GM12878 (cell line): Measurements from ENCODE around the gene PI4KB. TPM values are rescaled to one million over a fixed set of nuclear protein-coding genes. Genes with fewer than 3 reads are reported as not detected.

ENCODE experiments used
- ATAC-seq: fragments of 200-7000 bp; cut with Tn5 transposase; 3 replicates; pipeline ENCODE4 v1.9.1; 2020; ENCODE audit warnings: mild to moderate bottlenecking, moderate library complexity
- BruUV-seq: library from RNA; stranded (reverse); fragments of 400-500 nt; replicated peaks from 2 replicates; lab custom pipeline; 2021; lab: Mats Ljungman, UMichigan
- CTCF ChIA-PET: fragments of 300-600 bp; sonication (Branson Sonifier 250); formaldehyde crosslinking; extraction: SDS; loops from one replicate; lab custom pipeline; 2021; ENCODE audit warnings: inconsistent platforms; lab: Yijun Ruan, JAX
- POLR2A ChIA-PET: fragments of 350-600 bp; formaldehyde crosslinking; extraction: SDS; loops from one replicate; lab custom pipeline; 2021; ENCODE audit warnings: inconsistent platforms; lab: Charles Lee
- RAD21 ChIA-PET: fragments of 300-600 bp; sonication (Branson Sonifier 250); formaldehyde crosslinking; loops from one replicate; lab custom pipeline; 2023; ENCODE audit warnings: antibody characterized with exemption; ENCODE audit not compliant: unreplicated experiment; lab: Charles Lee
- SMC1A ChIA-PET: fragments of 300-600 bp; sonication (Branson Sonifier 250); formaldehyde crosslinking; loops from one replicate; lab custom pipeline; 2023; ENCODE audit not compliant: unreplicated experiment, uncharacterized antibody; lab: Charles Lee
- DNase-seq: peaks from one replicate; pipeline ENCODE4 v3.0.0-alpha.2; 2011; ENCODE audit warnings: low read depth, low spot score
- FAIRE-seq: peaks from 3 replicates; lab custom pipeline; 2011; peaks lifted over from hg19 to GRCh38; lab: Jason Lieb, UNC
- H2AFZ ChIP-seq: 2 replicates; pipeline ENCODE4 v1.6.0; 2011; ENCODE audit warnings: low read depth, low read length, control low read depth; ENCODE audit not compliant: control insufficient read depth
- H3K27ac ChIP-seq: 2 replicates; pipeline ENCODE4 v1.5.1; 2011; ENCODE audit warnings: control low read depth; ENCODE audit not compliant: control insufficient read depth, insufficient read depth
- H3K27me3 ChIP-seq, 2 experiments: replicated peaks in 1 of 2; 2 replicates each; pipeline versions ENCODE4 v1.6.0 to v1.6.1; 2011; ENCODE audit warnings: low read length in 1 of 2; ENCODE audit not compliant: control insufficient read depth in 2 of 2, insufficient read depth in 2 of 2
- H3K36me3 ChIP-seq, 2 experiments: 2 replicates each; pipeline ENCODE4 v1.5.1; 2011; ENCODE audit warnings: low read length in 1 of 2; ENCODE audit not compliant: control insufficient read depth in 2 of 2, insufficient read depth in 2 of 2
- H3K4me1 ChIP-seq: 2 replicates; pipeline ENCODE4 v1.6.1; 2011; ENCODE audit warnings: mild to moderate bottlenecking, low read length, moderate library complexity, mixed read lengths; ENCODE audit not compliant: control insufficient read depth, insufficient read depth
- H3K4me2 ChIP-seq: 2 replicates; pipeline ENCODE4 v1.6.0; 2011; ENCODE audit warnings: control low read depth; ENCODE audit not compliant: control insufficient read depth, insufficient read depth
- H3K4me3 ChIP-seq: fragments of 200-600 bp; sonication (generic); 2 replicates; pipeline ENCODE4 v1.5.1; 2016
- H3K79me2 ChIP-seq: 2 replicates; pipeline ENCODE4 v1.6.0; 2011; ENCODE audit warnings: low read length; ENCODE audit not compliant: control insufficient read depth, insufficient read depth
- H3K9ac ChIP-seq: 2 replicates; pipeline ENCODE4 v1.8.0; 2011; ENCODE audit warnings: low read length, control low read depth, mixed read lengths; ENCODE audit not compliant: control insufficient read depth, insufficient read depth
- H3K9me3 ChIP-seq: replicated peaks from 3 replicates; pipeline ENCODE4 v1.5.1; 2011; ENCODE audit warnings: mild to moderate bottlenecking, low read length; ENCODE audit not compliant: control insufficient read depth, insufficient read depth
- H4K20me1 ChIP-seq: 2 replicates; pipeline ENCODE4 v1.6.0; 2011; ENCODE audit not compliant: control insufficient read depth, insufficient read depth
- ATF7 ChIP-seq: fragments of 450-650 bp; IDR thresholded peaks from 2 replicates; pipeline ENCODE4 v1.6.1; 2016; ENCODE audit warnings: low read depth, mild to moderate bottlenecking
- CHD4 ChIP-seq: fragments of 200-600 bp; sonication (generic); IDR thresholded peaks from 2 replicates; pipeline ENCODE4 v1.6.1; 2016; ENCODE audit warnings: mild to moderate bottlenecking
- ESRRA ChIP-seq: IDR thresholded peaks from 2 replicates; pipeline ENCODE4 v1.6.1; 2012; ENCODE audit warnings: mild to moderate bottlenecking, low read length, improper control_type of control experiment
- GABPA ChIP-seq: IDR thresholded peaks from 2 replicates; pipeline ENCODE4 v1.6.1; 2014; ENCODE audit warnings: antibody characterized with exemption, low read depth, mild to moderate bottlenecking, inconsistent platforms
- MEF2A ChIP-seq: IDR thresholded peaks from 2 replicates; pipeline ENCODE4 v1.6.1; 2011; ENCODE audit warnings: low read depth, mild to moderate bottlenecking, low read length, moderate library complexity; ENCODE audit not compliant: insufficient read depth
- NFYB ChIP-seq: IDR thresholded peaks from 2 replicates; pipeline ENCODE4 v1.6.1; 2011; ENCODE audit warnings: low read depth, mild to moderate bottlenecking, low read length, improper control_type of control experiment, moderate library complexity; ENCODE audit not compliant: insufficient read depth
- POLR2A ChIP-seq: IDR thresholded peaks from 2 replicates; pipeline ENCODE4 v1.6.1; 2011; ENCODE audit warnings: low read depth, mild to moderate bottlenecking, low read length
- POLR2AphosphoS5 ChIP-seq: IDR thresholded peaks from 2 replicates; pipeline ENCODE4 v1.6.1; 2011; ENCODE audit warnings: mild to moderate bottlenecking, low read length, inconsistent platforms
- SIX5 ChIP-seq: IDR thresholded peaks from 2 replicates; pipeline ENCODE4 v1.6.1; 2011; ENCODE audit warnings: mild to moderate bottlenecking, low read depth, low read length, moderate library complexity; ENCODE audit not compliant: severe bottlenecking
- SMC3 ChIP-seq: IDR thresholded peaks from 2 replicates; pipeline ENCODE4 v1.6.1; 2011; ENCODE audit warnings: low read length, improper control_type of control experiment, borderline replicate concordance
- SREBF2 ChIP-seq: IDR thresholded peaks from 2 replicates; pipeline ENCODE4 v1.6.1; 2012; ENCODE audit warnings: mild to moderate bottlenecking, low read length
- TARDBP ChIP-seq: IDR thresholded peaks from 2 replicates; pipeline ENCODE4 v1.6.1; 2016; ENCODE audit warnings: borderline replicate concordance
- ZBED1 ChIP-seq: IDR thresholded peaks from 2 replicates; pipeline ENCODE4 v1.6.1; 2016; ENCODE audit warnings: borderline replicate concordance
- ZSCAN29 ChIP-seq: fragments of 450-650 bp; IDR thresholded peaks from 2 replicates; pipeline ENCODE4 v1.6.1; 2017; ENCODE audit warnings: mild to moderate bottlenecking, moderate library complexity
- WGBS: methylation state at CpG from one replicate; pipeline ENCODE4 v1.1.6; 2016; ENCODE audit warnings: low lambda C conversion rate; ENCODE audit not compliant: insufficient replicate concordance, insufficient coverage; ENCODE audit errors: missing lambda C conversion rate; 5-methylcytosine and 5-hydroxymethylcytosine counted together
- in situ Hi-C: fragments of 300-500 bp; cut with MboI; formaldehyde crosslinking; loops from 9 replicates; pipeline ENCODE4 v1.14.3; 2018; ENCODE audit warnings: mixed read lengths
- intact Hi-C: fragments of 100-400 bp; cut with micrococcal nuclease; formaldehyde crosslinking; loops from one replicate; pipeline ENCODE4 v1.14.2; 2022; ENCODE audit not compliant: unreplicated experiment
- polyA plus RNA-seq, 11 experiments: library from polyadenylated mRNA; depleted of rRNA in 4 of 11; unstranded in 6 of 11; stranded (reverse) in 5 of 11; fragments of >200 nt; fragmentation: Nextera tagmentation in 4 of 11; fragmentation: Illumina TruSeq in 1 of 11; extraction: Ambion mirVana in 4 of 11; extraction: Trizol in 1 of 11; gene quantifications; 1 replicate in 1 of 11; 2 replicates in 10 of 11; pipeline versions ENCODE4 v1.2.1 to v1.2.3, GENCODE V29; 2011 to 2016; ENCODE audit warnings: inconsistent platforms in 2 of 11, missing spikeins in 2 of 11, low read depth in 1 of 11
- total RNA-seq, 4 experiments: library from RNA; depleted of rRNA in 3 of 4; stranded (reverse); fragments of >200 nt in 3 of 4; fragmentation: Illumina TruSeq in 1 of 4; extraction: Trizol in 1 of 4; gene quantifications; 2 replicates each; pipeline versions ENCODE4 v1.2.1 to v1.2.3, GENCODE V29; 2013 to 2021
- TF ChIP-seq, protein P1 (sequence below): fragments of 150-350 bp; IDR thresholded peaks from 2 replicates; pipeline ENCODE4 v1.6.1; 2016; ENCODE audit warnings: low read depth, low read length
- TF ChIP-seq, protein P2 (sequence below): IDR thresholded peaks from 2 replicates; pipeline ENCODE4 v1.6.1; 2011; ENCODE audit warnings: borderline replicate concordance, low read depth, mild to moderate bottlenecking, moderate library complexity, low read length; ENCODE audit not compliant: insufficient read depth, poor library complexity, severe bottlenecking
- TF ChIP-seq, protein P3 (sequence below): fragments of 450-650 bp; IDR thresholded peaks from 2 replicates; pipeline ENCODE4 v1.6.1; 2016; ENCODE audit warnings: mild to moderate bottlenecking

The PI4KB gene
- total and polyA plus RNA-seq, 10 of the 15 experiments (the other 5 are each of a cell fraction or from before 2014, with no cell fraction given): 3.3 to 88.3 (median 51.7) TPM

DNA sequence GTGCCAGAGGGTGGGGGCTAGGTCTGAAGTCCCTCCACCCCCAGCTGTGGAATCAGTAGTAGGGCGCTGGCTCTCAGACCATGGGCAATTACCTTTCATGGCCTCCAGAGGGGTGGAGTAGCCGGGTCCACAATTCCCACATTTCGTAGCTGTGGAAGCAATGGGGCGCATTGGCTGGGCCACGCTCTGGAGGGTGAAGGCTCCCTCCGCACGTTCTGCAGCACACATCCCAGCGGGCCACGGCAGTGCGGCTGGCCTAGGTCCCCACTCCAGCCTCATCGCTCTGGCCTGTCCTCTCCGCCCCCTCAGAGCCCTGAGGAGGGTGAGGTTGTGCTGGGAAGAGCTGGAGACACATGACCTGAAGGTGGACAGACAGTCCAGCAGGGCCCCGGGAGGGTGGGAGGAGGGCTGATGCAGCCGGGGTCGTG, 42.4 kb upstream of the PI4KB start:
- H3K4me2 ChIP-seq: no peak overlapping the region
- ChIA-PET CTCF (interaction anchor here (0.8 to 1.3 kb wide), 4 partner anchors 14 to 30 kb away, joined by 3 read pairs; partner anchors contain the start of gene PSMB4), POLR2A (interaction anchor here (1.2 to 1.4 kb wide), 2 partner anchors 30 to 42 kb away, joined by 3 read pairs; partner anchors contain the start of genes PI4KB and PSMB4)

More for the DNA sequence above, 42.4 kb upstream of the PI4KB start:
- no peak for ATAC-seq
- WGBS: 60% methylated on average over 13 of the region's 15 CpGs
- no peak overlapping the region for H2AFZ ChIP-seq
- no peaks in the 10 kb centered on the region for H4K20me1 ChIP-seq
- no peaks in the 10 kb centered on the region for H3K27me3 ChIP-seq
- BruUV-seq: no TSS peak
- no peaks in the 10 kb centered on the region for H3K79me2 ChIP-seq
- no peaks in the 10 kb centered on the region for H3K9me3 ChIP-seq
- in situ Hi-C loops (no loop called here), intact Hi-C loops (no loop called here)
- no peak for FAIRE-seq
- no peak overlapping the region for H3K9ac ChIP-seq
- DNase-seq: no peak
- H3K27ac ChIP-seq: no peak overlapping the region
- no peak overlapping the region for H3K4me3 ChIP-seq
- RAD21 ChIA-PET: interaction anchor here (1.1 kb wide), 1 partner anchor 16 kb away, joined by 3 read pairs; no protein-coding TSS in a partner anchor
- no peaks in the 10 kb centered on the region for H3K36me3 ChIP-seq
- SMC1A ChIA-PET: interaction anchor here (0.5 to 1.2 kb wide), 2 partner anchors 29 kb away, joined by 3 read pairs; partner anchors contain the start of gene PSMB4
- TF ChIP-seq NFYB (no peak), CHD4 (no peak), TARDBP (no peak), ZBED1 (no peak), SIX5 (no peak), ZSCAN29 (no peak), POLR2A (no peak), ATF7 (no peak), MEF2A (no peak), ESRRA (no peak), SREBF2 (no peak), POLR2AphosphoS5 (no peak), GABPA (no peak), SMC3 (no peak)
- TF ChIP-seq, protein P1, sequence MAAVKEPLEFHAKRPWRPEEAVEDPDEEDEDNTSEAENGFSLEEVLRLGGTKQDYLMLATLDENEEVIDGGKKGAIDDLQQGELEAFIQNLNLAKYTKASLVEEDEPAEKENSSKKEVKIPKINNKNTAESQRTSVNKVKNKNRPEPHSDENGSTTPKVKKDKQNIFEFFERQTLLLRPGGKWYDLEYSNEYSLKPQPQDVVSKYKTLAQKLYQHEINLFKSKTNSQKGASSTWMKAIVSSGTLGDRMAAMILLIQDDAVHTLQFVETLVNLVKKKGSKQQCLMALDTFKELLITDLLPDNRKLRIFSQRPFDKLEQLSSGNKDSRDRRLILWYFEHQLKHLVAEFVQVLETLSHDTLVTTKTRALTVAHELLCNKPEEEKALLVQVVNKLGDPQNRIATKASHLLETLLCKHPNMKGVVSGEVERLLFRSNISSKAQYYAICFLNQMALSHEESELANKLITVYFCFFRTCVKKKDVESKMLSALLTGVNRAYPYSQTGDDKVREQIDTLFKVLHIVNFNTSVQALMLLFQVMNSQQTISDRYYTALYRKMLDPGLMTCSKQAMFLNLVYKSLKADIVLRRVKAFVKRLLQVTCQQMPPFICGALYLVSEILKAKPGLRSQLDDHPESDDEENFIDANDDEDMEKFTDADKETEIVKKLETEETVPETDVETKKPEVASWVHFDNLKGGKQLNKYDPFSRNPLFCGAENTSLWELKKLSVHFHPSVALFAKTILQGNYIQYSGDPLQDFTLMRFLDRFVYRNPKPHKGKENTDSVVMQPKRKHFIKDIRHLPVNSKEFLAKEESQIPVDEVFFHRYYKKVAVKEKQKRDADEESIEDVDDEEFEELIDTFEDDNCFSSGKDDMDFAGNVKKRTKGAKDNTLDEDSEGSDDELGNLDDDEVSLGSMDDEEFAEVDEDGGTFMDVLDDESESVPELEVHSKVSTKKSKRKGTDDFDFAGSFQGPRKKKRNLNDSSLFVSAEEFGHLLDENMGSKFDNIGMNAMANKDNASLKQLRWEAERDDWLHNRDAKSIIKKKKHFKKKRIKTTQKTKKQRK: no peak
- TF ChIP-seq, protein P2, sequence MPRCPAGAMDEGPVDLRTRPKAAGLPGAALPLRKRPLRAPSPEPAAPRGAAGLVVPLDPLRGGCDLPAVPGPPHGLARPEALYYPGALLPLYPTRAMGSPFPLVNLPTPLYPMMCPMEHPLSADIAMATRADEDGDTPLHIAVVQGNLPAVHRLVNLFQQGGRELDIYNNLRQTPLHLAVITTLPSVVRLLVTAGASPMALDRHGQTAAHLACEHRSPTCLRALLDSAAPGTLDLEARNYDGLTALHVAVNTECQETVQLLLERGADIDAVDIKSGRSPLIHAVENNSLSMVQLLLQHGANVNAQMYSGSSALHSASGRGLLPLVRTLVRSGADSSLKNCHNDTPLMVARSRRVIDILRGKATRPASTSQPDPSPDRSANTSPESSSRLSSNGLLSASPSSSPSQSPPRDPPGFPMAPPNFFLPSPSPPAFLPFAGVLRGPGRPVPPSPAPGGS: no peak
- TF ChIP-seq, protein P3, sequence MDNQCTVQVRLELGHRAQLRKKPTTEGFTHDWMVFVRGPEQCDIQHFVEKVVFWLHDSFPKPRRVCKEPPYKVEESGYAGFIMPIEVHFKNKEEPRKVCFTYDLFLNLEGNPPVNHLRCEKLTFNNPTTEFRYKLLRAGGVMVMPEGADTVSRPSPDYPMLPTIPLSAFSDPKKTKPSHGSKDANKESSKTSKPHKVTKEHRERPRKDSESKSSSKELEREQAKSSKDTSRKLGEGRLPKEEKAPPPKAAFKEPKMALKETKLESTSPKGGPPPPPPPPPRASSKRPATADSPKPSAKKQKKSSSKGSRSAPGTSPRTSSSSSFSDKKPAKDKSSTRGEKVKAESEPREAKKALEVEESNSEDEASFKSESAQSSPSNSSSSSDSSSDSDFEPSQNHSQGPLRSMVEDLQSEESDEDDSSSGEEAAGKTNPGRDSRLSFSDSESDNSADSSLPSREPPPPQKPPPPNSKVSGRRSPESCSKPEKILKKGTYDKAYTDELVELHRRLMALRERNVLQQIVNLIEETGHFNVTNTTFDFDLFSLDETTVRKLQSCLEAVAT: no peak
- H3K4me1 ChIP-seq: no peaks in the 10 kb centered on the region
